ENCODE results near the gene RRN3.
"Not testable (repeated sequence)": the region's sequence is repeated elsewhere in the genome, so short reads cannot be mapped to it uniquely, and the experiment has no call there.

RRN3 gene

DNA sequence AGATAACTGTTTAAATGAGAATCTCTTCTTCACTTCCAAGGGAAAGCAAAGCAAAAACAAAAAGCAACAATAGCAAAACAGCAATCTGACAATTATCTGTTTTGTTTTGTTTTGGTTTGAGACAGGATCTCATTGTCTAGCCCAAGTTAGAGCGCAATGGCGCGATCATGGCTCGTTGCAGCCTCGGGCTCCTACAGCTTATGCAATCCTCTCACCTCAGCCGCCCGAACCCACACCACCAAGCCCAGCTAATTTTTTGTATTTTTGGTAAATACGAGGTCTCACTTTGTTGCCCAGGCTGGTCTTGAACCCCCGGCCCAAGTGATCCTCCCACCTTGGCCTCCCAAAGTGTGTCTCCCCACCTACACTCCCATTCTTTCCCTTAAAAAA is 2.5 kb upstream of the RRN3 start:
- DNase-seq (ENCODE audit: low spot score): not testable (repeated sequence)

DNA sequence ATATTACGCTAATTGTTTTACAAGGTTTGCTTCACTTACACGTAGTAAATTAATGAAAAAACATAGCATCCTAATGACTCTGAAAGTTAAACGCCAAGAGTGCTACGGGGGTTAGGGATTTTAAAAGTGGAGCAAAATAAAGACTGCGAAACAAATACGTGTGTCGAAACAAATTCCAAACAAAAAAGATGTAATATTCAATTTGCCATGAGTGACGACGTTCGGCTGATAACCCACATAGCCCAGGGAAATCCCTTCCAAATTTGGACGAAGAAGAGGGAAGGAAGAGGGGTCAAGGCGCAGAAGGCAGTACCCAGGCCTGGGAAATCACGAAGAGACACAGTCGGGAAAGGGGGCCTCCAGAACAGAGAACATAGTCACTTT is 509 bp downstream of the RRN3 start:
- not testable (repeated sequence) for DNase-seq (ENCODE audit: low spot score)

DNA sequence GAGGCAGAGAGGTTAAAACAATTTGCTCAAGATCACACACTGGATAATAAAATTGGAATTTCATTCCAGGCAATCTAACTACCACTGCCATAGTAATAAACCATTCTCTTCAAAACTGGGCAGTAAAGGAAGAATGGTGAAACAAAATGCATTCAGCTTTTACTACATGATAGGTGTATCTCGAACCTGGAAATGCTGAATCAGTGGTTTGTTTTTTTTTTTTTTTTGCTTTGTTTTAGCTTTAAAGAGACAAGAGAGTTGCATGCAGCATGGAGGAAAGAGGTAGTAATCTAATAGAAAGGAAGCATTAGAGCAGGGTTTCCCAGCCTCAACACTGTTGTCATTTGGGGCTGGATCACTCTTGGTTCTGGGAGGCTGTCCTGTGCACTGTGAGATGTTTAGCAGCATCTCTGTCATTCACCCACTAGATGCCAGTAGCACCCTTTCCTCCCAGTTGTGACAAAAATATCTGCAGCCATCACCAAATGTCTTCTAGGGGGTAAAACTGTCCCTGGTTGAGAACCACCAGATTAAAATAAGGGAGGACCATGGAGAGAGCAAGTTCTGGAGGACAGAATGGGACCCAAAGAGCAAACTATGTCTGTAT is 3.3 kb downstream of the RRN3 start:
- not testable (repeated sequence) for DNase-seq (ENCODE audit: low spot score)

DNA sequence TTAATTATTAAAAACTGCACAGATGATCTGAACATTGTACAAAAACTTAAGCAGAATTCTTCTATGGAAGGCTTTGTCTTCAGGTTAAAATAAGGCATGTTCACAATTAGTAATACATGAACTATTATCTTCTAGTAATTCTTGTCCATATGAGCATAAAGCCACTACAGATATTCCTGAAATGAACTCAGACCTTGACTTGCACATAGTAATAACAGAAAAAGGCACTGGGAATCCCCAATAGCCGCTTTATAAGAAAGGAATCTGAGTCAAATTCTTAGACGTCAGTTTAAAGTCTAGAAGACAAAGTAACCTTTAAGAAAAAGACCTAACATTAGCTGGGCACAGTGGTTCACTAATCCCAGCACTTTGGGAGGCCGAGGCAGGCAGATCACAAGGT is 11.3 kb downstream of the RRN3 start:
- not testable (repeated sequence) for DNase-seq (ENCODE audit: low spot score)

DNA sequence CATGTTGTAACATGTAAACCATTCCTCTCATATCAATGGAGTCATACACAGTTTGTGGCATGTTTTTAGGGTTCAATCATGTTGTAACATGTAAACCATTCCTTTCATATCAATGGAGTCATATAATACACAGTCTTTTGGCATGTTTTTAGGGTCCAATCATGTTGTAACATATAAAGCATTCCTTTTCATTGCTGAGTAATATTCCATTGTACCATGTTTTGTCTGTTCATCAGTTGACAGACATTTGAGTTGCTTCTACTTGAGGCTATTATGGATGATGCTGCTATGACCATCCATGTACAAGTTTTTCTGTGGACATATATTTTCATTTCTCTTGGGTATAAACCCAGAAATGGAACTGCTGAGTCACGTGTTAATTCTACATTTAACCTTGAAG is 13.2 kb downstream of the RRN3 start:
- DNase-seq (ENCODE audit: low spot score): not testable (repeated sequence)

DNA sequence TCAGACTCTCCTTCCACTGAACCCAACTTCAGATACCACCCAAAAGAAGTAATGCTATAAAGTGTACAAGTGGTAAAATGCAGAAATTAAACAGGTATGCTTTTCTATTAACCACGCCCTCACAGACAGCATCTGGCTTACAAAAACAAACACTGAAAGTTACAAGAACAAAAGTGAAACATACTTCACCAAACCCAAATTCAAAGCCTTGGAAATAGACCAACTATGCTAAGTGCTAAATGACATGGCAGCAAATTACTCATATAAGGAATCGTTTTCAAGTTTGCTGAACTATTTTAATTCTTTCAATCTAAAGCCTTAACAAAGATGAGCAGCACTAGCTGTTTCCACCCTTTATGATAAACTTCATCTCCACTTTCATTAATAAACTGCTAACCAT is 17.9 kb downstream of the RRN3 start:
- DNase-seq (ENCODE audit: low spot score): not testable (repeated sequence)

DNA sequence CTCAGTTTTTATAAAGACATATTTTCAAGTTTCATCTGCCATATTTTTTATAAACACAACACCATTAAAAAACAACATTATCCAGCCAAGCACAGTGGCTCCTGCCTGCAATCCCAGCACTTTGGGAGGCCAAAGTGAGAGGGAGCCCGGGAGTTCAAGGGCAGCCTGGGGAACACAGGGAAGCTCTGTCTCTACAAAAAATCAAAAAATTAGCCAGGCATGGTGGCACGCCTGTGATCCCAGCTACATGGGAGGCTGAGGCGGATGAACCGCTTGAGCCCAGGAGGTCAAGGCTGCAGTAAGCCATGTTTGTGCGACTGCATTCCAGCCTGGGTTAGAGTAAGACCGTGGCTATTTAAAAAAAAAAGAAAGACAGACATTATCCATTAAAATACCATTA is 21.0 kb downstream of the RRN3 start:
- DNase-seq (ENCODE audit: low spot score): no peak

DNA sequence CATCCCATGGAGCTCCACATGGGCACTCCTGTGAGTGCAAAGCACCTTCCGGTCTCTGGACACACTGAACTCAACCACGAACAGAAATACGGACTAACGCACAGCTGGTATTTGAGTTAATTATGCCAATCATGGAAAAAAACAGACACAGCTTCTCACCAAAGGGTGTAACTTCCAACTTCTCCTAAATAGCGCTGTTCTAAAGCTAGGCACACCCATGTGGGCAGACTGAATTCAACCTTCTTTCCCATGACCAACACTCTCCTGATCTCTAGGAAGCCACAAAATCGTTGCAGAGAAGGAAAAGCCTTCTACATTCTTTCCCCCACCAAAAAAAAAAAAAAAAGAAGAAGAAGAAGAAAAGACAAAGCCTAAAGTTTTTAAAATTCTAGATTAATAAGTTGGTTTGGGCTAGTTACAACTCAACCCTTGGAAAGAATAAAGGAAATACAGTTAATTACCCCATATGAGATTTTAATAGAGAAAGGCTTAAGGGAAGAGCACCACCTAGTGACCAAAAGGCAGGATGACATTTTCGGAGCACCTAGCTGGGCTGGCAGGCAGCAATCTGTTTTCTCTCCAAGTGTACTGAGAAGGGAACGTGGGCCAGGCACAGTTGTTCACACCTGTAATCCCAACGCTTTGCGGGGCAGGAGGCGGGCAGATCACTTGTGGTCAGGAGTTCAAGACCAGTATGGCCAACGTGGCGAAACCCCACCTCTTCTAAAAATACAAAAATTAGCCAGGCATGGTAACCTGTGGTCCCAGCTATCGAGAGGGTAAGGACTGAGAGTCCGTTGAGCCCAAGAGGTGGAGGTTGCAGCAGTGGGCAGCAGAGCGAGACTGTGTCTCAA is 21.9 kb downstream of the RRN3 start:
- not testable (repeated sequence) for DNase-seq (ENCODE audit: low spot score)

DNA sequence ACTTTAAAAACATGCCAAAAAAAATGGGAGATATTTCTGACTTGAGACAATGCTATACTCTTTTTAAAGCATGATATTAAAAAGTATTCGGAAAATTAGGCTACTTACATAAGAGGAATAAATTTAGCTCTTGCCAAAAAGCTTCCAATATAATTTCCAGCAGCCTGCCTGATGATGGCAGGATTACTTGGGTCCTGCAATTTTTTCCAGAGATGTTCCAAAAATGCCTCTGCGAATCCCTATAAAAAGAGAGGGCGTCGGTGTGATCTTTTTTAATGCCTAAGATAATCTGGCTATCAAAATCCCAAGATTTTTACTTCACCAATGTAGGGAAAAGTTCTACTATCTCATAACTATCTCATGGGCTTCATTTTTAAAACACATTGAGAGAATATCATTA is 23.1 kb downstream of the RRN3 start:
- not testable (repeated sequence) for DNase-seq (ENCODE audit: low spot score)

DNA sequence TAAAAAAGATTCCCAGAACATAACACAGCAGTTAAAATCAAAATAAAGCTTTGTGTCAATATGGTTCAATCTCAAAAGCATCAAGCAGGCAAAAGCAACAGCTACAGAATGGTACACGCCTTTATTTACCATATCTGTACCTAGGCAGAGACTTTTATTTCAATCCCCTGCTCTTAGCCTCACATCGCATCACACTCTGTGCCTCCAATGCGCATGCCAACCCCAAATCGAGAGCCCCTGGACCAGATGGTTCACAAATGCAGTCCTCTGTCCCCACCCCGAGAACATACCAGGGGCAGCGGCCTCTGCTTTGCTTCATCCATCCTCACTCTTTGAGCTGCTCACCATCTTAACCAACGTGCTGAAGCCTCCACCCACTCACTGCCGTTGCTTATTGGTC is 27.4 kb downstream of the RRN3 start:
- not testable (repeated sequence) for DNase-seq (ENCODE audit: low spot score)

DNA sequence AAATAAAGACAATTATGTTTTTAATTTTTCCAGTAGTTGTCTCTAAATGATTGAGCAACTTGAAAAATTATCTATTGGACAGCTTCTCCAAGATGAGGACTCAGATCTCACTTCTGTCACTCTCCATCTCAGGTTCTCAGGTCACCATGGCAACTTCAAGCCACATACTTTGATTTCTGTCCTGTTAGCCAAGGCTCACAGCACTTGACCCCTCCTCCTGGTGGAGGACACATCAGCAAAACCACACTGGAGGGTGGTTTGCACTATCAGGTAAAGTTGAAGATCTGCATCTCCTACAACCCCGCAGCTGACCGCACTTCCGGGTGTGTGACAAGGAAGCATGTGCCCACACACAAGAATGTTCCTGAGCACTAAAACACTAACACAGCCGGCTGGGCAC is 28.1 kb downstream of the RRN3 start:
- DNase-seq (ENCODE audit: low spot score): not testable (repeated sequence)

DNA sequence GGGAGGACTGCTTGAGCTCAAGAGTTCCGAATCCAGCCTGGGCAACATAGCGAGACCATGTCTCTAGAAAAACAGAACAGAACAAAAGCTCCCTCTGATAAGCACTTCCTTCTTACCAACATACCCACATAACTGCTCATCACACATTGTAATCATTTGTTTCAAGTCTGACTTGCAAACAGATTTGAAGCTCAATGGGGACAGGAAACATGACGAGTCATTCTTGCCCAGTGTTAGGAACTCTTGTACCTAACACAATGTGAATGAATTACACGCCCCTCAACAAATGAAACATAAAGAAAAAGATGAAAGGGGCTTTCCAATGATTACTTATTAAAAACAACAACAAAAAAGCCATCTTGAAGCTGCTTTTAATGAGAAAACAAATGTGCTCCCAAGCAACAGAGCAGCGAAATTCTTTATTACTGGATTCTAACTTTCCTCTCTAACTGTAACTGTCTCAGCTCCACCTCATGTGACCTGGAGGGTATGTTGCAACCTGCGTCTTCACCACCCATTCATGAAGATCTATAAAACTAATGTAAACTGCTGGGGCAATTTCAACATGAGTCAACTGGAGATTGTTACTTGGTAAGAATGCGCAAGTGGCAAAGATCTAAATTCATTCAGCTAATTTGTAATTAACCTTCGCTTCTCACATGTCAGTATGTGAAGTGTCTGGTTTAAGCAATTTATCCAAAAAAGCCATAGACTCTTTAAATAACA is 31.8 kb downstream of the RRN3 start:
- DNase-seq (ENCODE audit: low spot score): peak; percentile 13

DNA sequence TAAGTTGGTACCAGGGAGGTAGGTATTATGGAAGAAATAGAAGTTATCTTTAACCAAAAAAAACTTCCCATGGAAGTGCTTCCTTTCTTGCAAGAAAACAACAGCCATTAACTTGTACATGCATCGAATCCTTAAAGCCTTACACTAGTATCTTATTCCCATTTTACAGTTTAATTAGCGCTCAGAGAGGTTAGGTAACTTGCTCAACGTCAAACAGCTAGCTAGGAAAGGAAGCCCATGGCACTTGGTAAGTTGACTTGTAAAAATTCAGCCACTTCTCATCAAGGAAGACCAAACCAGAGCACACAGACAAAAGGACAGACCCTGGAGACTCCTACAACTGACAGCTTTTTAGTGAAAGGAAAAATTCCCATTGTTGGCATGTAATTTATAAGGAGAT is 34.7 kb downstream of the RRN3 start:
- no peak for DNase-seq (ENCODE audit: low spot score)

DNA sequence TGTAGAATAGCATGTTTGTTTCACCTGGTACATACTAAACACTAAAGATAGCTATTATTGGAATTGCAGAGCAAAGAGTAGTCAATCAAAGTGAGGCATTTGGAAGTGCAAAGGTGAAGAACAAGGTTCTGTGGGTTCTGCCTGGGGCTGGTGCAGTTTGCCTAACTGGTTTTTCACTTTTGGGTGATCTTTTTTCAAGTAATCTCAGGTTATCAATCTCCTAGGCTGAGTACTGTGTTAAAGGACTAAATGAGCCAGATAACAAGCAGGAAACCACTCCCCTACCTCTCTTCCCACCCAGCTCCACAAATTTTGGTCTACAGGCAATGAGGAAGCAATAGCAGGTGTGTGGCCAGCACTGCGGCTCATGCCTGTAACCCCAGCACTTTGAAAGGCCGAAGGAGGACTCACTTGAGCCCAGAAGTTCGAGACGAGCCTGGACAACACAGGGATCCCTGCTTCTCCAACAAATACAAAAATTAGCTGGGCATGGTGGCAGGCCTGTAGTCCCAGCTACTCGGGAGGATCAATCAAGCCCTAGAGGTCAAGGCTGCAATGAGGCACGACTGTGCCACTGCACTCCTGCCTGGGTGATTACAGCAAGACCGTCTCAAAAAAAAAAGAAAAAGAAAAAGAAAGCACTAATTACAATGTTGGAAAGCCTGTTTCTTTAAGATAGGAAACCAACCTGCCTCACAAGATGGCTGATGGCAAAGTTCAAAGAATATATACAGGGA is 36.2 kb downstream of the RRN3 start:
- DNase-seq (ENCODE audit: low spot score): no peak

DNA sequence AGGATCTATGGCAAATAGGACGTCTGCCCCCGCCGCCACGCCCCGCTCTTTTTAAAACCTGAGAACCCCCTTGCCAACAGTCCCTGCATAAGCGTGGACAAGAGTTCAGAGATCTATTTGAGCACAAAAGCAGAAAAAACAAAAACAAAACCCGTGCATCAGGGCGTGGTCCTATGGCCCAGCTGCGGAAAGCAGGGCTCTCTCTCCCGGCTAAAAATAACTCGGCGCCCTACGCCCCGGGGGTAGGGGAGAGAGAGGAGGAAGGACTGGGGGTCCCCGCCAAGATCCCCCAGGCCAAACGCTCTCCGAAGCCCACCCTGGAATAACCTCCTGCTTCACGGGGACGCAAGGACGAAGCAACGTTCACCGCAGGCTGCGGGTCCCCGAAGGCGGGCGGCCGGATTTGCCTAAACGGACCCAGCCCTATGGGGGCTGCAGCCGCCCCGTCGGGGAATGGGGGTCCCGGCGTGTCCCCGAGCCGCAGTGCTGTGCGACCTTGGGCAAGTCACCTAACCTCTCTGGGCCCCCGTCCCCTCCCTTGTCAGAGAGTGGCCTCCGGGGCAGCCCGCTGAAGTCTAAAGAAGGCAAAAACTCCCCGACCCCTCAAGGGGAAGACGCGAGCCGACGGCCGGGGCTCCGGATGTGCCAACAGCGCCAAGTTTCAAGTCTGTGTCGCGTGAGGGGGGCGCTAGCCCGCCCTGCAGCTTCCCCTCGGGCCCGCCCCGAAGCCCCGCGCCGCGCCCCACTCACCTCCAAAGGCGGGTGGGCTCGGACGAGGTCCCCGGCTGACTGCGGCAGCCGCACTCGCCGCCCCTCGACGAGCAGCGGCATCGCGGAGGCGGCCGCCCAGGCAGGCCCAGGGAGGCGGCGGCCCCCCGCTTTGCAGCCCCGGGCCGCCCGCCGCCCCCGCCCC is 38.7 kb downstream of the RRN3 start:
- DNase-seq (ENCODE audit: low spot score): no peak

DNA sequence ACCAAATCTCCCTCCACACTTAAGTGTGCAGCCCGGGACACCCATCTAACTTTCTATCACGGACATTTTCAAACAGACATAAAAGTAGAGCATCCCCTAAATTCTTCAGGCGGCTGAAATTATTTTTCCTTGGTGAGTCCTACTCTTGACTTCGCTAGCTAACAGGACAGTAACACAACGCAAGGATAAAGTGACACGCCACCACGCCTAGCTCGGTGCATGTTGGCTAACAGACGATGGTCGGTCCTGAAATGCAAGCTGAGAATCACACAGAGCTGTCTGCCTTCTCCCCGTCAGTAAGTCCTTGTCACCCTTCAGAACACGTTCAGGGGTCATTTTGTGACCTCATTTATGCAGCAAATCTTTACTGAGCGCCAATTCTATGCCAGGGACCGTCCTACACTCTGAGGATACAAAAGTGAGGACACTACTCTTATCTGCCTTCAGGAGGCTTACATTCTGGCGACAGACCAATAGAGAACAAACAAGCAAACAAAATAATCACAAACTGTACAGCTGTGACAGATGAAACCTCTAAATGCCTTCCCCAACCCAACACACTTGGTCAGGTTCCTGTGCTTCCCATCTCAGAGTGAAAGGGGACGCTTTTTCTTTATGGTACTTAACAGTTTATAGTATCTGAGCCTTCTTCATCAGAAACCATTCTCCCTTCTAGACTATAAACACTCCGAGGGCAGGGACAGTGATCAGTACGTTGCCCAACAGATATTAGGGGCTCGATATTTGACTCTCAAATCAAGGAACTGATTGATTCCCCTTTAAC is 39.5 kb downstream of the RRN3 start:
- DNase-seq (ENCODE audit: low spot score): no peak

DNA sequence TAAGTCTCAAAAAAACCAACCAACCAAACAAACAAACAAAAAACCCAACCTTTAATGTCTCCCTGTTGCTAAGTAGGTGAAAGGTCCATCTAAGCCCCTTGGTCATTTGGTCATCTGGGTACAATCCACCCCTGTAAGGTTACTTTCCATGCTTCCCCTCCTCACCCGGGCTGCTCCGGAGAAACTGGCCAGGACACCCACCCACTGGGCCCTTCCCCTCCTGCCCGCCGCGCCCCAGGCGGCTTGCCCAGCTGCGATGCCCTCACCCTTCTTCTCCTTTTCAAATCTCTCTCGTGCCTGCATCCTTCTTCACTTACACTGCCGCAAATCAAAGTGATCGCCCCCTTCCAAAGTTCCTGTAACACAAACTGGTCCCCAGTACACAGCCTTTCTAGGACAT is 40.2 kb downstream of the RRN3 start:
- DNase-seq (ENCODE audit: low spot score): no peak

DNA sequence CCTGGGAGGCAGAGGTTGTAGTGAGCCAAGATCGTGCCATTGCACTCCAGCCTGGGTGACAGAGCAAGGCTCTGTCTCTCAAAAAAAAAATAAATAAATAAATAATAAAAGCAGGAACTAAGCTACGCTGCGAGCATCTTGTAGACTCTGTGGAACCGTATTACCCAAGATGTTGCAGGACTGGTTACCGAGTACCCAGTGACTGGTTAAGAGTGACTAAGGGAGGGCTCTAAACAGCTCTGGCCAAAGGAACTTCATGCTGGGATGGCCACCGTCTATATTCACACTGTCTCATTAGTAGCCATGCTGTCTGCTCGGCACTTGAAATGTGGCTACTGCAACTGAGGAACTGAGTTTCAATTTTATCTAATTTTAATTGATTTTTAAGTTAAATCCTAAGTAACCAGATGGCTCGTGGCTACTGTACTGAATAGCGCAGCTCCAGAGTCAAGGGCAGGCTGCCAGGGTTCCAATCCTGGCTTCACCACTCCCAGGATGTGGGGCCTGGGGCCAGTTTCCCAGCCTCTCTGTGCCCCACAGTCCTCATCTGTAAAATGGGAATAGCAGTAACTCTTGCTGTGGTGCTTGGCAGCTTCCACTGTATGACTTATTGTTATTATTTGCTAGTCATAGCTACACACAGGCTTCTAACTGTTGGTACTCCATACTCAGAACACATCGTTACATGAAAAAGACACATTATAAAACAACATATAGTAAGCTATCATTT is 41.2 kb downstream of the RRN3 start:
- DNase-seq (ENCODE audit: low spot score): no peak

DNA sequence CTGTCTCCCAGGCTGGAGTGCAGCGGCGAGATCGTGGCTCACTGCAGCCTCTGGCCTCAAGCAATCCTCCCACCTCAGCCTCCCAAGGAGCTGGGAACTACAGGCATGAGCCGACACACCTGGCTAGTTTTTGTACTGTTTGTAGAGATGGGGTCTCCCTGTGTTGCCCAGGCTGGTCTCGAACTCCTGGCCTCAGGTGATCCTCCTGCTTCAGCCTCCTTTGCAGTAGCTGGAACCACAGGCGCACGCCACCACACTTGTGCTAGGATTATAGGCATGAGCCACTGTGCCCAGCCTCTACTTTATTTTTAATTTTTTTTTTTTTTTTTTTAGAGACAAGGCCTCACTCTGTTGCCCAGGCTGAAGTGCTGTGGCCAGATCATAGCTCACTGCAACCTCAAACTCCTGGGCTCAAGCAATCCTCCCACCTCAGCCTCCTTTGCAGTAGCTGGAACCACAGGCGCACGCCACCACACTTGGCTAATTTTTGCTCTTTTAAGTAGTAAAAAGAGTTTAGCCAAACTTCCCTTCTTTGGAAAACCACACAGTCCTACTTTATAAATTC is 42.6 kb downstream of the RRN3 start:
- no peak for DNase-seq (ENCODE audit: low spot score)

All from COLO829 (cell line).